ENCODE measurements around the gene ZGPAT. TPM values are rescaled to one million over a fixed set of nuclear protein-coding genes. Genes with fewer than 3 reads are reported as not detected.

Gene ZGPAT
- total and polyA plus RNA-seq, 7 donors, result 18.5 to 44.9 (median 22.5) TPM

GRCh38 chr20:63778034-63778752 is 70.4 kb downstream of the ZGPAT start:
- WGBS, 2 donors, result 51 to 64% methylated on average over 19 of the region's 19 CpGs
- no peaks in the 10 kb centered on the region for H3K9me3 ChIP-seq
- H3K27me3 ChIP-seq, result peaks cover 0 to 20% (median 2%) of the 10 kb centered on the region in 3 donors
- intact Hi-C loops (cut with DNase I), result loop anchor here (5.0 kb wide), 1 partner anchor 194 kb away; no protein-coding TSS in a partner anchor
- no peak overlapping the region for H3K27ac ChIP-seq
- peaks cover 0 to 9% (median 6%) of the 10 kb centered on the region in 4 donors for H3K4me1 ChIP-seq
- no peak overlapping the region for H3K4me3 ChIP-seq
- H3K36me3 ChIP-seq, result no peaks in the 10 kb centered on the region
- TF ChIP-seq POLR2A (IDR thresholded peaks at IDR 0.05) (no peak), EP300 (IDR thresholded peaks at IDR 0.05) (no peak)
- DNase-seq, result no peak

- DNase-seq, result no peak
- WGBS, 2 donors, result 62 to 76% methylated on average over 9 of the region's 9 CpGs
- Histone ChIP-seq H3K27me3 (peaks cover 0 to 14% (median 0%) of the 10 kb centered on the region in 3 donors), H3K4me3 (no peak overlapping the region), H3K36me3 (no peaks in the 10 kb centered on the region), H3K4me1 (peaks cover 0 to 9% (median 6%) of the 10 kb centered on the region in 4 donors), H3K27ac (no peak overlapping the region), H3K9me3 (no peaks in the 10 kb centered on the region)
- intact Hi-C loops (cut with DNase I), result loop anchor here (5.0 kb wide), 1 partner anchor 193 kb away; no protein-coding TSS in a partner anchor
- TF ChIP-seq CTCF (IDR thresholded peaks at IDR 0.05), result no peak
These were observed 71.0 kb downstream of the ZGPAT start for GRCh38 chr20:63778857-63779256.

- H3K27me3 ChIP-seq, result no peaks in the 10 kb centered on the region
- H3K9me3 ChIP-seq, result no peaks in the 10 kb centered on the region
- no peak overlapping the region for H3K4me3 ChIP-seq
- WGBS, 2 donors, result 88 to 90% methylated on average over 14 of the region's 14 CpGs
- no peak for TF ChIP-seq CTCF (IDR thresholded peaks at IDR 0.05)
- TF ChIP-seq POLR2A (IDR thresholded peaks at IDR 0.05), result no peak
- TF ChIP-seq POLR2AphosphoS5 (IDR thresholded peaks at IDR 0.05), result no peak
- TF ChIP-seq EP300 (IDR thresholded peaks at IDR 0.05), result no peak
- intact Hi-C loops (cut with DNase I), result no loop called here
- H3K36me3 ChIP-seq, result no peaks in the 10 kb centered on the region
- no peak for DNase-seq
- no peaks in the 10 kb centered on the region for H3K4me1 ChIP-seq
- no peak overlapping the region for H3K27ac ChIP-seq
These were observed 73.3 kb downstream of the ZGPAT start for GRCh38 chr20:63781181-63781580.

- intact Hi-C loops (cut with DNase I), result no loop called here
- no peak for DNase-seq
These were observed 74.2 kb downstream of the ZGPAT start for GRCh38 chr20:63782051-63782471.

More at GRCh38 chr20:63782051-63782471, 74.2 kb downstream of the ZGPAT start:
- TF ChIP-seq POLR2AphosphoS5 (IDR thresholded peaks at IDR 0.05), result no peak
- TF ChIP-seq CTCF (IDR thresholded peaks at IDR 0.05), result no peak
- TF ChIP-seq EP300 (IDR thresholded peaks at IDR 0.05), result no peak
- no peak for TF ChIP-seq POLR2A (IDR thresholded peaks at IDR 0.05)
- H3K9me3 ChIP-seq, result no peaks in the 10 kb centered on the region
- H3K27ac ChIP-seq, result no peak overlapping the region
- no peak overlapping the region for H3K4me3 ChIP-seq
- 37 to 69% methylated on average over 18 of the region's 18 CpGs for WGBS, 2 donors
- H3K36me3 ChIP-seq, result no peaks in the 10 kb centered on the region
- H3K27me3 ChIP-seq, result no peaks in the 10 kb centered on the region
- no peaks in the 10 kb centered on the region for H3K4me1 ChIP-seq
